Hepatocyte (in vitro differentiated cells): ENCODE data around the gene TRIOBP. TPM values are rescaled to one million over a fixed set of nuclear protein-coding genes. Genes with fewer than 3 reads are reported as not detected.
"Not testable (repeated sequence)": the region's sequence is repeated elsewhere in the genome, so short reads cannot be mapped to it uniquely, and the experiment has no call there.

Source experiments
- DNase-seq: peaks from one replicate; pipeline ENCODE4 v3.0.0-alpha.2; 2016; ENCODE audit warnings: low spot score
- H2AFZ ChIP-seq: fragments of 200-600 bp; sonication (generic); 2 replicates; pipeline ENCODE4 v1.6.0; 2016; ENCODE audit warnings: antibody characterized with exemption, mild to moderate bottlenecking
- H3K27ac ChIP-seq: fragments of 200-600 bp; sonication (generic); 2 replicates; pipeline ENCODE4 v1.5.1; 2016; ENCODE audit warnings: mild to moderate bottlenecking
- H3K27me3 ChIP-seq: fragments of 200-600 bp; sonication (generic); 2 replicates; pipeline ENCODE4 v1.6.1; 2016
- H3K36me3 ChIP-seq: fragments of 200-600 bp; sonication (generic); replicated peaks from 2 replicates; pipeline ENCODE4 v1.5.1; 2016; ENCODE audit warnings: low read depth; ENCODE audit not compliant: insufficient read depth
- H3K4me1 ChIP-seq: fragments of 200-600 bp; sonication (generic); 2 replicates; pipeline ENCODE4 v1.5.1; 2016; ENCODE audit warnings: mild to moderate bottlenecking, moderate library complexity; ENCODE audit not compliant: insufficient read depth
- H3K4me2 ChIP-seq: fragments of 200-600 bp; sonication (generic); 2 replicates; pipeline ENCODE4 v1.6.0; 2016
- H3K4me3 ChIP-seq: fragments of 200-600 bp; sonication (generic); 2 replicates; pipeline ENCODE4 v1.5.1; 2016; ENCODE audit warnings: mild to moderate bottlenecking
- H3K79me2 ChIP-seq: fragments of 200-600 bp; sonication (generic); 2 replicates; pipeline ENCODE4 v1.6.0; 2017; ENCODE audit warnings: mild to moderate bottlenecking
- H3K9me2 ChIP-seq: fragments of 200-600 bp; sonication (generic); replicated peaks from 2 replicates; pipeline ENCODE4 v1.6.0; 2017; ENCODE audit warnings: mild to moderate bottlenecking; ENCODE audit not compliant: insufficient read depth
- H3K9me3 ChIP-seq: fragments of 200-600 bp; sonication (generic); 2 replicates; pipeline ENCODE4 v1.5.1; 2016; ENCODE audit warnings: low read depth, mild to moderate bottlenecking
- H4K20me1 ChIP-seq: fragments of 200-600 bp; sonication (generic); 2 replicates; pipeline ENCODE4 v1.6.0; 2016; ENCODE audit warnings: mild to moderate bottlenecking; ENCODE audit not compliant: insufficient read depth, poor library complexity, severe bottlenecking
- EZH2 ChIP-seq: fragments of 200-600 bp; sonication (generic); IDR thresholded peaks from 2 replicates; pipeline ENCODE4 v1.6.1; 2016; ENCODE audit warnings: antibody characterized with exemption, mild to moderate bottlenecking, borderline replicate concordance
- EZH2phosphoT487 ChIP-seq: fragments of 200-600 bp; sonication (generic); IDR thresholded peaks from one replicate; pipeline ENCODE4 v1.6.1; 2018; ENCODE audit warnings: antibody characterized with exemption, mild to moderate bottlenecking, low read depth, moderate library complexity; ENCODE audit not compliant: unreplicated experiment, severe bottlenecking
- WGBS: methylation state at CpG from one replicate; pipeline ENCODE4 v1.1.6; 2016; ENCODE audit warnings: low lambda C conversion rate; ENCODE audit errors: missing lambda C conversion rate; 5-methylcytosine and 5-hydroxymethylcytosine counted together
- polyA plus RNA-seq: library from polyadenylated mRNA; unstranded; fragments of >200 nt; fragmentation: Nextera tagmentation; extraction: Ambion mirVana; gene quantifications from 2 replicates; pipeline ENCODE4 v1.2.1, GENCODE V29; 2016
- total RNA-seq: library from RNA; depleted of rRNA; stranded (reverse); fragments of >200 nt; gene quantifications from 2 replicates; pipeline ENCODE4 v1.2.3, GENCODE V29; 2014
- TF ChIP-seq, protein P1 (sequence below): fragments of 200-600 bp; sonication (generic); IDR thresholded peaks from 2 replicates; pipeline ENCODE4 v1.5.1; 2016; ENCODE audit warnings: antibody characterized with exemption, mild to moderate bottlenecking; ENCODE audit not compliant: poor library complexity

Gene TRIOBP
- total and polyA plus RNA-seq, 2 experiments from 2014 or later, result 57.2 to 96.1 TPM

DNA sequence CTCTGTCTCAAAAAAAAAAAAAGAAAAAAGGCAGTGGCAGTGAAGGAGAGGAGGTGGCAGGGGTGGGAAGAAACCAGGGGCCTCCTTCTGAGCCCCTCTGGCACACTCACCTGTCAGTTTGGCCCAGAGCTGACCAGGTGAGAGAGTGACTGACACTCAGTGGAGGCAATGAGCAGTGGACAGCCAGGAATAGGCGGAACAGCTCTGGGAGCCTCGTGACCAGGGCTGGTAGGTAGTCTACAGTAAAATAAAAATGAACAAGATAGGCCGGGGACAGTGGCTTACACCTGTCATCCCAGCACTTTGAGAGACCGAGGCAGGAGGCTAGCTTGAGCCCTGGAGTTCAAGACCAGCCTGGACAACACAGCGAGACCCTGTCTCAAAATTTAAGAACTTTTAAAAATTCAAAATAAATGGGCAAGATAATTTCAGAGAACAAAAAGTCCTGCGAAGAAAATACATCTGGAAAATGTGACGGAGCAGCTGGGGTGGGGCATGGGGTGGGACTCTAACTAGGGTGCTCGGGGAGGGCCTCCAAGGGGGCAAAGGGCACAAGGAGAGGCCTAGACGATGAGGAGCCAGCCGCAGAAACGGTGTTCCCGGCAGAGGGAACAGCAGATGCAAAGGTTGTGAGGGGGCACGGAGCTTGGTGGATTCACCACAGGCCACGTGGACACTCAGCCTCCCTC, 42.1 kb upstream of the TRIOBP start:
- Histone ChIP-seq H3K4me3 (no peak overlapping the region), H3K9me2 (no peaks in the 10 kb centered on the region), H3K27me3 (no peaks in the 10 kb centered on the region), H3K9me3 (no peaks in the 10 kb centered on the region), H4K20me1 (no peaks in the 10 kb centered on the region), H2AFZ (no peak overlapping the region), H3K79me2 (peaks cover 6% of the 10 kb centered on the region), H3K4me1 (peaks cover 10% of the 10 kb centered on the region), H3K4me2 (no peak overlapping the region), H3K36me3 (no peaks in the 10 kb centered on the region), H3K27ac (peak overlapping the region; percentile 70)
- no peak for DNase-seq
- 89% methylated on average over 11 of the region's 14 CpGs for WGBS
- TF ChIP-seq EZH2, result no peak
- TF ChIP-seq, protein P1, sequence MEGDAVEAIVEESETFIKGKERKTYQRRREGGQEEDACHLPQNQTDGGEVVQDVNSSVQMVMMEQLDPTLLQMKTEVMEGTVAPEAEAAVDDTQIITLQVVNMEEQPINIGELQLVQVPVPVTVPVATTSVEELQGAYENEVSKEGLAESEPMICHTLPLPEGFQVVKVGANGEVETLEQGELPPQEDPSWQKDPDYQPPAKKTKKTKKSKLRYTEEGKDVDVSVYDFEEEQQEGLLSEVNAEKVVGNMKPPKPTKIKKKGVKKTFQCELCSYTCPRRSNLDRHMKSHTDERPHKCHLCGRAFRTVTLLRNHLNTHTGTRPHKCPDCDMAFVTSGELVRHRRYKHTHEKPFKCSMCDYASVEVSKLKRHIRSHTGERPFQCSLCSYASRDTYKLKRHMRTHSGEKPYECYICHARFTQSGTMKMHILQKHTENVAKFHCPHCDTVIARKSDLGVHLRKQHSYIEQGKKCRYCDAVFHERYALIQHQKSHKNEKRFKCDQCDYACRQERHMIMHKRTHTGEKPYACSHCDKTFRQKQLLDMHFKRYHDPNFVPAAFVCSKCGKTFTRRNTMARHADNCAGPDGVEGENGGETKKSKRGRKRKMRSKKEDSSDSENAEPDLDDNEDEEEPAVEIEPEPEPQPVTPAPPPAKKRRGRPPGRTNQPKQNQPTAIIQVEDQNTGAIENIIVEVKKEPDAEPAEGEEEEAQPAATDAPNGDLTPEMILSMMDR, result no peak
- TF ChIP-seq EZH2phosphoT487, result no peak

DNA sequence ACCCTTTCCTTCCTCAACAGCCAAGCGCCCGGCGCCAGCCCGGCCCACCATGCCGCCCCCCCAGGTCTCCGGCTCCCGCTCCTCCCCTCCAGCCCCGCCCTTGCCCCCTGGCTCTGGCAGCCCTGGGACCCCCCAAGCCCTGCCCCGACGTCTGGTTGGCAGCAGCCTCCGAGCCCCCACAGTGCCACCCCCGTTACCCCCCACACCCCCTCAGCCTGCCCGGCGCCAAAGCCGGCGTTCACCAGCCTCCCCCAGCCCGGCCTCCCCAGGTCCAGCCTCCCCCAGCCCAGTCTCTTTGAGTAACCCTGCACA, 41.6 kb upstream of the TRIOBP start:
- Histone ChIP-seq H3K36me3 (no peaks in the 10 kb centered on the region), H3K9me2 (no peaks in the 10 kb centered on the region), H4K20me1 (no peaks in the 10 kb centered on the region), H3K4me1 (peaks cover 15% of the 10 kb centered on the region), H3K79me2 (peaks cover 12% of the 10 kb centered on the region), H3K27ac (no peak overlapping the region), H3K4me3 (no peak overlapping the region), H2AFZ (no peak overlapping the region), H3K27me3 (no peaks in the 10 kb centered on the region), H3K4me2 (no peak overlapping the region), H3K9me3 (no peaks in the 10 kb centered on the region)
- DNase-seq, result no peak
- WGBS, result 100% methylated on average over 1 of the region's 17 CpGs
- TF ChIP-seq, protein P1, result no peak
- TF ChIP-seq EZH2phosphoT487 (no peak), EZH2 (no peak)

DNA sequence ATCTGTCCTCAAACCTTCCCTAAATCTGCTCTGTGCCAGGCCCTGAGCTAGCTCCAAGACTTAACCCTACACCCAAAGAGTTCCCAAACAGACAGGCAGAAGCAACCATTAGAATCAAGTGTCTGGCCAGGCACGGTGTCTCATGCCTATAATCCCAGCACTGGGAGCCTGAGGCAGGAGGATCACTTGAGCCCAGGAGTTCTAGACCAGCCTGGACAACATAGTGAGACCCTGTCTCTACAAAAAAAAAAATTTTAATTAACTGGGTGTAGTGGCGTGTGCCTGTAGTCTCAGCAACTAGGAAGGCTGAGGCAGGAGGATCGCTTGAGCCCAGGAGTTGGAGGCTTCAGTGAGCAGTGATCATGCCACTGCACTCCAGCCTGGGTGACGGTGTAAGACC, 40.3 kb upstream of the TRIOBP start:
- not testable (repeated sequence) for H2AFZ ChIP-seq, H3K36me3 ChIP-seq, H4K20me1 ChIP-seq, H3K4me3 ChIP-seq, H3K27ac ChIP-seq, H3K9me3 ChIP-seq, H3K27me3 ChIP-seq, H3K9me2 ChIP-seq, H3K4me2 ChIP-seq, DNase-seq
- peaks cover 28% of the 10 kb centered on the region for H3K4me1 ChIP-seq
- H3K79me2 ChIP-seq, result peaks cover 22% of the 10 kb centered on the region
- 98% methylated on average over 4 of the region's 4 CpGs for WGBS

DNA sequence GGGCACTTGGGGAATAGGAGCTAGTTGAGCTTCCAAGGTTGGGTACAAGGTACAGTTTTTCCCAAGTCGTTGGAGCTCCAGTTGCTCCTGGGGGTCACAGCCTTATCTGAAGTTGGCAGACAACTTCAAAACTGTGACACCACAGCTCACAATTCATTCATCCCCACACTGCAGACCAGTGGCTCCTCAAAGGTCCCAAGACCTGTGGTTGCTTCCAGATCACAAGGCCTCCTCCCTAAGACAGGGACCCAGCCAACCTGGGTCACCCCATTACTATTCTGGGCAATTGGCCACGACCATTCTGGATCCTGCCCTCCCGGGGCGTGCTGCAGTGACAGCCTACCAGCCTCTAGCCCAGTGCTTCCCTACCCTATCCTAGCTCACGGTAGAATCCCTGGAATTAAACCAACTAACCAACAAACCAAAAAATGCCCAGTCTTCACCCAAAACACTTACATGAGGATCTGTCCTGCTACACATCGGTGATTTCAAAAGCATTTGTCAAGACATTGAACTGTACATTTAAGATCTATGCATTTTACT, 39.2 kb upstream of the TRIOBP start:
- Histone ChIP-seq H3K9me3 (no peaks in the 10 kb centered on the region), H3K36me3 (no peaks in the 10 kb centered on the region), H3K4me3 (peak overlapping the region; percentile 18), H3K27me3 (no peaks in the 10 kb centered on the region), H3K4me2 (peak overlapping the region; percentile 76), H3K9me2 (no peaks in the 10 kb centered on the region), H3K27ac (peak overlapping the region; percentile 19), H2AFZ (peak overlapping the region; percentile 1), H3K79me2 (peaks cover 33% of the 10 kb centered on the region), H3K4me1 (peaks cover 30% of the 10 kb centered on the region), H4K20me1 (peaks cover 6% of the 10 kb centered on the region)
- WGBS, result 13% methylated on average over 6 of the region's 6 CpGs
- no peak for TF ChIP-seq EZH2phosphoT487
- TF ChIP-seq, protein P1, result no peak
- TF ChIP-seq EZH2, result no peak
- no peak for DNase-seq
